ENCODE measurements around the gene GCNT4. TPM values are rescaled to one million over a fixed set of nuclear protein-coding genes. Genes with fewer than 3 reads are reported as not detected.

Gene GCNT4
- total RNA-seq, 4 donors from 2014 or later, result 1.1 to 12.5 (median 2.7) TPM

GRCh38 chr5:75016896-75017295 is 35.5 kb downstream of the GCNT4 start:
- Histone ChIP-seq H3K9me3 (no peaks in the 10 kb centered on the region), H3K4me1 (peaks cover 0 to 10% (median 3%) of the 10 kb centered on the region in 4 donors), H3K4me3 (no peak overlapping the region), H3K27ac (no peak overlapping the region), H3K27me3 (no peaks in the 10 kb centered on the region), H3K36me3 (no peaks in the 10 kb centered on the region)
- WGBS, 2 donors (ENCODE audit: low coverage in 1 of 2), result 81 to 85% methylated on average over 3 of the region's 3 CpGs
- in situ Hi-C loops (cut with MboI; ENCODE audit: low pct_ligation_motif_present in 1 of 4, low pct_unique_long_range_greater_than_20kb in 1 of 4, low sequenced_read_pairs in 3 of 4) (no loop called here), intact Hi-C loops (cut with DNase I; ENCODE audit: low total_unique reads) (no loop called here)
- TF ChIP-seq EP300 (IDR thresholded peaks at IDR 0.05; ENCODE audit: low read depth) (no peak), POLR2A (IDR thresholded peaks at IDR 0.05) (no peak), POLR2AphosphoS5 (IDR thresholded peaks at IDR 0.05) (no peak)
- TF ChIP-seq, protein P1, sequence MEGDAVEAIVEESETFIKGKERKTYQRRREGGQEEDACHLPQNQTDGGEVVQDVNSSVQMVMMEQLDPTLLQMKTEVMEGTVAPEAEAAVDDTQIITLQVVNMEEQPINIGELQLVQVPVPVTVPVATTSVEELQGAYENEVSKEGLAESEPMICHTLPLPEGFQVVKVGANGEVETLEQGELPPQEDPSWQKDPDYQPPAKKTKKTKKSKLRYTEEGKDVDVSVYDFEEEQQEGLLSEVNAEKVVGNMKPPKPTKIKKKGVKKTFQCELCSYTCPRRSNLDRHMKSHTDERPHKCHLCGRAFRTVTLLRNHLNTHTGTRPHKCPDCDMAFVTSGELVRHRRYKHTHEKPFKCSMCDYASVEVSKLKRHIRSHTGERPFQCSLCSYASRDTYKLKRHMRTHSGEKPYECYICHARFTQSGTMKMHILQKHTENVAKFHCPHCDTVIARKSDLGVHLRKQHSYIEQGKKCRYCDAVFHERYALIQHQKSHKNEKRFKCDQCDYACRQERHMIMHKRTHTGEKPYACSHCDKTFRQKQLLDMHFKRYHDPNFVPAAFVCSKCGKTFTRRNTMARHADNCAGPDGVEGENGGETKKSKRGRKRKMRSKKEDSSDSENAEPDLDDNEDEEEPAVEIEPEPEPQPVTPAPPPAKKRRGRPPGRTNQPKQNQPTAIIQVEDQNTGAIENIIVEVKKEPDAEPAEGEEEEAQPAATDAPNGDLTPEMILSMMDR (IDR thresholded peaks at IDR 0.05), result no peak
- no peak for DNase-seq

DNA sequence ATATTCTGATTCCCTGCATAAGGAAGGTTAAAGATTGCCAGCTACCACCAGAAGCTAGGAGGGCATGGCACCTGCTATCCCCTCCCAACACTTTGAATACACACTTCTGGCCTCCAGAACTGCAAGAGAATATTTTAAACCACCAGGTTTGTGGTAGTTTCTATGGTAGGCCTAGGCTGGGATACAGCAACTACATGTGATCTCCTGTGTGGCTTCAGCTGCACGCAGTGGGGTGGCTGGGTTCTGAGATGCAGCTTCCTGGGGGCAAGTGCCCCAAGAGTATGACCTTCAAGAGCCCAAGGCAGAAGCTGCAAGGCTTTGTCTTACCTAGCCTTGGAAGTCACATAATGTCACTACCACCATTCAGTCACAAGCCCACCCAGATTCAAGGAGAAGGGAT is 39.6 kb downstream of the GCNT4 start:
- in situ Hi-C loops (cut with MboI; ENCODE audit: low pct_ligation_motif_present in 1 of 4, low pct_unique_long_range_greater_than_20kb in 1 of 4, low sequenced_read_pairs in 3 of 4), result no loop called here
- DNase-seq, result no peak
- 70% methylated on average over 1 of the region's 1 CpG; no CpG with 5 or more reads in 1 of the 2 donors for WGBS, 2 donors (ENCODE audit: low coverage in 1 of 2)
- intact Hi-C loops (cut with DNase I; ENCODE audit: low total_unique reads), result no loop called here
- Histone ChIP-seq H3K27me3 (no peaks in the 10 kb centered on the region), H3K27ac (no peak overlapping the region), H3K4me3 (no peak overlapping the region), H3K9me3 (no peaks in the 10 kb centered on the region), H3K4me1 (no peaks in the 10 kb centered on the region), H3K36me3 (no peaks in the 10 kb centered on the region)
- TF ChIP-seq POLR2A (IDR thresholded peaks at IDR 0.05) (no peak), EP300 (IDR thresholded peaks at IDR 0.05; ENCODE audit: low read depth) (no peak), POLR2AphosphoS5 (IDR thresholded peaks at IDR 0.05) (no peak)
- TF ChIP-seq, protein P1 (IDR thresholded peaks at IDR 0.05), result no peak

GRCh38 chr5:75010838-75011237 is 41.5 kb downstream of the GCNT4 start:
- H3K36me3 ChIP-seq, result no peaks in the 10 kb centered on the region
- no peaks in the 10 kb centered on the region for H3K27me3 ChIP-seq
- no peak overlapping the region for H3K27ac ChIP-seq
- peaks cover 0 to 3% of the 10 kb centered on the region in 2 donors for H3K9me3 ChIP-seq
- DNase-seq, result no peak
- in situ Hi-C loops (cut with MboI; ENCODE audit: low pct_ligation_motif_present in 1 of 4, low pct_unique_long_range_greater_than_20kb in 1 of 4, low sequenced_read_pairs in 3 of 4), result no loop called here
- H3K4me3 ChIP-seq, result no peak overlapping the region
- intact Hi-C loops (cut with DNase I; ENCODE audit: low total_unique reads), result no loop called here
- TF ChIP-seq, protein P1 (IDR thresholded peaks at IDR 0.05), result no peak
- TF ChIP-seq EP300 (IDR thresholded peaks at IDR 0.05; ENCODE audit: low read depth) (no peak), POLR2AphosphoS5 (IDR thresholded peaks at IDR 0.05) (no peak), POLR2A (IDR thresholded peaks at IDR 0.05) (no peak)
- H3K4me1 ChIP-seq, result no peaks in the 10 kb centered on the region

DNA sequence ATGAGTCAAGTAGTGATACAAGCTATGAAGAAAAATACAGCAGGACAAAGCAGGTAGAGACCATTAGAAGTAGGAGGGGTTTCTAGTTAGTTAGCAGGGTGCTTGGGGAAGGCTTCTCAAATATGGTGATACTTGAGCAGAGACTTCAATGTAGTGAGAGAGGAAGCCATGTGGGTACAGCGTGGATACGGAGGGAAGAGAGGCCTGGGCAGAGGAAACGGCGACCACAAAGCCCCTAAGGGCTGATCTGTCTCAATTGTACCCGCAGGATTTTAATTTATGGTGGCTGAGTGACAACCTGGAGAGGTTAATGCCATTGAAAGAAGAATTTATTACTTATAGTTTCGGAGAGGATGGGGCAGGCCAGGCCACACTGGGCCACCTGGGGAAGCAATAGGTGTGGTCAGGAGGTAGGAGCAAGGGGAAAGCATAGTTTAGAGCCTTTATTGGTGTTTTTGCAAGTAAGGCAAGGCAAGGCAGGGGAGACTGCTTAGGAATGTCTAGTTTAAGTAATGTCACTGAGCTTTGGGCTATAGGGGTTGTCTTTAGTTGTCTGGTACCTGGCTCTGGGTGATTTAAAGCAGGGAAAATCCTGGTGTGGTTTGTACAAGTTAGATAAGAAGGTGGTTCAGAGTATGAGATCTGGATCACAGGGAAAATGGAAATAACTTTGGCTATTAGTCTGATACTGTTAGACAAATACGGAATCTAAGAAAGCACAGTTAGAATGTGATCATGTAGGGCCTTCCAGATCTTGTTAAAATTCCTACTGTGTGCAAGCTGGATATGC is 42.6 kb downstream of the GCNT4 start:
- Histone ChIP-seq H3K27ac (no peak overlapping the region), H3K4me1 (no peaks in the 10 kb centered on the region), H3K36me3 (no peaks in the 10 kb centered on the region), H3K4me3 (no peak overlapping the region), H3K9me3 (peaks cover 5 to 6% of the 10 kb centered on the region in 2 donors), H3K27me3 (no peaks in the 10 kb centered on the region)
- 79 to 82% methylated on average over 6 to 7 of the region's 7 CpGs for WGBS, 2 donors (ENCODE audit: low coverage in 1 of 2)
- intact Hi-C loops (cut with DNase I; ENCODE audit: low total_unique reads), result no loop called here
- DNase-seq, result no peak
- in situ Hi-C loops (cut with MboI; ENCODE audit: low pct_ligation_motif_present in 1 of 4, low pct_unique_long_range_greater_than_20kb in 1 of 4, low sequenced_read_pairs in 3 of 4), result no loop called here
- TF ChIP-seq POLR2A (IDR thresholded peaks at IDR 0.05), result no peak
- TF ChIP-seq POLR2AphosphoS5 (IDR thresholded peaks at IDR 0.05), result no peak
- no peak for TF ChIP-seq EP300 (IDR thresholded peaks at IDR 0.05; ENCODE audit: low read depth)

Measured in transverse colon (tissue), 4 donors.